ENCODE results near the gene RAD54L2.
"Not testable (repeated sequence)": the region's sequence is repeated elsewhere in the genome, so short reads cannot be mapped to it uniquely, and the experiment has no call there.

RAD54L2 gene

GRCh38 chr3:51559411-51559888 is 20.9 kb downstream of the RAD54L2 start:
- TF ChIP-seq CTCF (IDR thresholded peaks at IDR 0.05; ENCODE audit: insufficient read depth, low read length, poor library complexity, severe bottlenecking): no peak
- no peak for TF ChIP-seq EZH2phosphoT487 (conservative IDR thresholded peaks at IDR 0.05; ENCODE audit: low read length)
- Histone ChIP-seq H3K4me3 (ENCODE audit: insufficient read depth, low read length, poor library complexity, severe bottlenecking) (no peak overlapping the region), H3K9me3 (ENCODE audit: insufficient read depth, low read length) (no peaks in the 10 kb centered on the region), H3K79me2 (ENCODE audit: insufficient read depth, low read length) (peaks cover 13% of the 10 kb centered on the region; the same call in 1 of the 2 replicates), H3K4me2 (ENCODE audit: low read depth, low read length, poor library complexity, severe bottlenecking) (no peak overlapping the region), H3F3A (ENCODE audit: insufficient read depth) (no peaks in the 10 kb centered on the region), H3K27me3 (ENCODE audit: low read length) (no peaks in the 10 kb centered on the region), H3K36me3 (ENCODE audit: low read length) (no peaks in the 10 kb centered on the region), H3K9ac (ENCODE audit: low read length) (no peak overlapping the region), H2AFZ (ENCODE audit: low read depth, low read length, severe bottlenecking) (no peak overlapping the region), H3K27ac (ENCODE audit: low read depth, low read length) (no peak overlapping the region), H3K9me2 (replicated peaks; ENCODE audit: insufficient read depth, low read length) (no peaks in the 10 kb centered on the region), H4K20me1 (ENCODE audit: low read depth, low read length) (no peaks in the 10 kb centered on the region; the same call in 1 of the 2 replicates)

GRCh38 chr3:51559961-51560360 is 21.4 kb downstream of the RAD54L2 start:
- H3K4me3 ChIP-seq (ENCODE audit: insufficient read depth, low read length, poor library complexity, severe bottlenecking): no peak overlapping the region
- TF ChIP-seq CTCF (IDR thresholded peaks at IDR 0.05; ENCODE audit: insufficient read depth, low read length, poor library complexity, severe bottlenecking) (no peak), EZH2phosphoT487 (conservative IDR thresholded peaks at IDR 0.05; ENCODE audit: low read length) (no peak)
- H2AFZ ChIP-seq (ENCODE audit: low read depth, low read length, severe bottlenecking): no peak overlapping the region
- no peaks in the 10 kb centered on the region for H3F3A ChIP-seq (ENCODE audit: insufficient read depth)
- peaks cover 13% of the 10 kb centered on the region; the same call in 1 of the 2 replicates for H3K79me2 ChIP-seq (ENCODE audit: insufficient read depth, low read length)
- no peak overlapping the region for H3K4me2 ChIP-seq (ENCODE audit: low read depth, low read length, poor library complexity, severe bottlenecking)
- no peaks in the 10 kb centered on the region; the same call in 1 of the 2 replicates for H4K20me1 ChIP-seq (ENCODE audit: low read depth, low read length)
- no peaks in the 10 kb centered on the region for H3K36me3 ChIP-seq (ENCODE audit: low read length)
- H3K27me3 ChIP-seq (ENCODE audit: low read length): no peaks in the 10 kb centered on the region
- H3K9me3 ChIP-seq (ENCODE audit: insufficient read depth, low read length): no peaks in the 10 kb centered on the region
- no peak overlapping the region for H3K27ac ChIP-seq (ENCODE audit: low read depth, low read length)
- H3K9ac ChIP-seq (ENCODE audit: low read length): no peak overlapping the region
- no peaks in the 10 kb centered on the region for H3K9me2 ChIP-seq (replicated peaks; ENCODE audit: insufficient read depth, low read length)

GRCh38 chr3:51562403-51562802 is 23.9 kb downstream of the RAD54L2 start:
- not testable (repeated sequence) for H3K36me3 ChIP-seq (ENCODE audit: low read length); H3K27me3 ChIP-seq (ENCODE audit: low read length); H3K4me3 ChIP-seq (ENCODE audit: insufficient read depth, low read length, poor library complexity, severe bottlenecking); H3K27ac ChIP-seq (ENCODE audit: low read depth, low read length); H3K9me2 ChIP-seq (replicated peaks; ENCODE audit: insufficient read depth, low read length); H2AFZ ChIP-seq (ENCODE audit: low read depth, low read length, severe bottlenecking); H3K9me3 ChIP-seq (ENCODE audit: insufficient read depth, low read length); H3K4me2 ChIP-seq (ENCODE audit: low read depth, low read length, poor library complexity, severe bottlenecking); H3K9ac ChIP-seq (ENCODE audit: low read length); H3F3A ChIP-seq (ENCODE audit: insufficient read depth); H4K20me1 ChIP-seq (ENCODE audit: low read depth, low read length)
- peaks cover 13% of the 10 kb centered on the region; the same call in 1 of the 2 replicates for H3K79me2 ChIP-seq (ENCODE audit: insufficient read depth, low read length)

- Histone ChIP-seq H3K9ac (ENCODE audit: low read length) (no peak overlapping the region), H3K27ac (ENCODE audit: low read depth, low read length) (no peak overlapping the region), H3K4me3 (ENCODE audit: insufficient read depth, low read length, poor library complexity, severe bottlenecking) (no peak overlapping the region), H3K9me2 (replicated peaks; ENCODE audit: insufficient read depth, low read length) (no peaks in the 10 kb centered on the region), H4K20me1 (ENCODE audit: low read depth, low read length) (no peaks in the 10 kb centered on the region; the same call in 1 of the 2 replicates), H2AFZ (ENCODE audit: low read depth, low read length, severe bottlenecking) (no peak overlapping the region), H3K36me3 (ENCODE audit: low read length) (no peaks in the 10 kb centered on the region), H3K4me2 (ENCODE audit: low read depth, low read length, poor library complexity, severe bottlenecking) (no peak overlapping the region), H3K9me3 (ENCODE audit: insufficient read depth, low read length) (no peaks in the 10 kb centered on the region), H3K79me2 (ENCODE audit: insufficient read depth, low read length) (peaks cover 13% of the 10 kb centered on the region; the same call in 1 of the 2 replicates), H3K27me3 (ENCODE audit: low read length) (no peaks in the 10 kb centered on the region), H3F3A (ENCODE audit: insufficient read depth) (no peaks in the 10 kb centered on the region)
- TF ChIP-seq CTCF (IDR thresholded peaks at IDR 0.05; ENCODE audit: insufficient read depth, low read length, poor library complexity, severe bottlenecking): no peak
- TF ChIP-seq EZH2phosphoT487 (conservative IDR thresholded peaks at IDR 0.05; ENCODE audit: low read length): no peak
Measured at GRCh38 chr3:51568036-51568435, 29.5 kb downstream of the RAD54L2 start.

Measured in SU-DHL-6 (cell line).